Duodenal mucosa (tissue), 2 donors: ENCODE measurements around the gene SPINK4.
A peak's percentile ranks its signal among the peaks of the same experiment; 100 is the strongest.

ENCODE experiments used
- H3K27ac ChIP-seq: one replicate; pipeline ENCODE4 v1.7.0; 2013; ENCODE audit warnings: low read depth, low read length
- H3K27me3 ChIP-seq, 2 donors: one replicate each; pipeline ENCODE4 v1.7.0; 2013; ENCODE audit warnings: low read length in 2 of 2, control low read depth in 1 of 2; ENCODE audit not compliant: insufficient read depth in 2 of 2, control insufficient read depth in 1 of 2
- H3K36me3 ChIP-seq, 2 donors: one replicate each; pipeline ENCODE4 v1.7.0; 2013; ENCODE audit warnings: low read length in 2 of 2, control low read depth in 1 of 2; ENCODE audit not compliant: insufficient read depth in 2 of 2, control insufficient read depth in 1 of 2
- H3K4me1 ChIP-seq, 2 donors: one replicate each; pipeline ENCODE4 v1.7.0; 2013; ENCODE audit warnings: low read length in 2 of 2, control low read depth in 1 of 2; ENCODE audit not compliant: insufficient read depth in 2 of 2, control insufficient read depth in 1 of 2
- H3K4me3 ChIP-seq, 2 donors: one replicate each; pipeline ENCODE4 v1.7.0; 2013; ENCODE audit warnings: low read length in 2 of 2, low read depth in 1 of 2
- H3K9ac ChIP-seq, 2 donors: one replicate each; pipeline ENCODE4 v1.7.0; 2013; ENCODE audit warnings: low read length in 2 of 2, low read depth in 1 of 2
- H3K9me3 ChIP-seq, 2 donors: one replicate each; pipeline ENCODE4 v1.7.0; 2013; ENCODE audit warnings: low read length in 2 of 2, control low read depth in 1 of 2; ENCODE audit not compliant: control insufficient read depth in 1 of 2

The SPINK4 gene

GRCh38 chr9:33239921-33240320 lies at the start of gene SPINK4:
Gene SPINK4 (plus strand): TSS chr9:33240167. CDS start chr9:33240209, 42 bp downstream.
- Histone ChIP-seq H3K36me3 (no peaks in the 10 kb centered on the region), H3K27me3 (no peaks in the 10 kb centered on the region), H3K9me3 (no peaks in the 10 kb centered on the region), H3K4me3 (peak within 1 kb of the TSS; percentile 5 to 11), H3K9ac (peak within 1 kb of the TSS; percentile 18 to 22), H3K27ac (no peak within 1 kb of the TSS), H3K4me1 (peaks cover 7 to 29% of the 10 kb centered on the region in 2 donors)

- no peak overlapping the region for H3K9ac ChIP-seq
- no peak overlapping the region for H3K4me3 ChIP-seq
- no peaks in the 10 kb centered on the region for H3K9me3 ChIP-seq
- H3K27me3 ChIP-seq: no peaks in the 10 kb centered on the region
- H3K27ac ChIP-seq: no peak overlapping the region
- H3K36me3 ChIP-seq: no peaks in the 10 kb centered on the region
- peaks cover 11 to 12% of the 10 kb centered on the region in 2 donors for H3K4me1 ChIP-seq
Observed at GRCh38 chr9:33192493-33193255, 47.3 kb upstream of the SPINK4 start.

- Histone ChIP-seq H3K27me3 (no peaks in the 10 kb centered on the region), H3K9me3 (no peaks in the 10 kb centered on the region), H3K27ac (no peak overlapping the region), H3K36me3 (no peaks in the 10 kb centered on the region), H3K9ac (no peak overlapping the region), H3K4me1 (peaks cover 8 to 11% of the 10 kb centered on the region in 2 donors), H3K4me3 (no peak overlapping the region)
Observed at GRCh38 chr9:33193818-33194217, 46.1 kb upstream of the SPINK4 start.

GRCh38 chr9:33196736-33197135 lies 43.2 kb upstream of the SPINK4 start:
- no peaks in the 10 kb centered on the region for H3K36me3 ChIP-seq
- H3K9me3 ChIP-seq: no peaks in the 10 kb centered on the region
- no peaks in the 10 kb centered on the region for H3K27me3 ChIP-seq
- H3K9ac ChIP-seq: no peak overlapping the region
- H3K4me3 ChIP-seq: no peak overlapping the region
- H3K4me1 ChIP-seq: no peaks in the 10 kb centered on the region
- H3K27ac ChIP-seq: no peak overlapping the region

GRCh38 chr9:33197279-33198152 lies 42.5 kb upstream of the SPINK4 start:
- Histone ChIP-seq H3K9ac (no peak overlapping the region), H3K36me3 (no peaks in the 10 kb centered on the region), H3K4me1 (peaks cover 0 to 6% of the 10 kb centered on the region in 2 donors), H3K9me3 (no peaks in the 10 kb centered on the region), H3K27ac (no peak overlapping the region), H3K27me3 (no peaks in the 10 kb centered on the region), H3K4me3 (no peak overlapping the region)

- Histone ChIP-seq H3K36me3 (no peaks in the 10 kb centered on the region), H3K4me3 (no peak overlapping the region), H3K9me3 (no peaks in the 10 kb centered on the region), H3K4me1 (peaks cover 0 to 7% of the 10 kb centered on the region in 2 donors), H3K27ac (no peak overlapping the region), H3K9ac (no peak overlapping the region), H3K27me3 (no peaks in the 10 kb centered on the region)
Observed at GRCh38 chr9:33198165-33198564, 41.8 kb upstream of the SPINK4 start.

- Histone ChIP-seq H3K36me3 (no peaks in the 10 kb centered on the region), H3K27me3 (no peaks in the 10 kb centered on the region), H3K27ac (no peak overlapping the region), H3K9ac (no peak overlapping the region), H3K9me3 (no peaks in the 10 kb centered on the region), H3K4me1 (peaks cover 0 to 7% of the 10 kb centered on the region in 2 donors), H3K4me3 (no peak overlapping the region)
Observed at GRCh38 chr9:33202018-33202417, 37.9 kb upstream of the SPINK4 start.

- Histone ChIP-seq H3K4me3 (peak overlapping the region in 1 of 2 donors; percentile 32), H3K27ac (no peak overlapping the region), H3K36me3 (no peaks in the 10 kb centered on the region), H3K4me1 (peaks cover 0 to 7% of the 10 kb centered on the region in 2 donors), H3K9me3 (no peaks in the 10 kb centered on the region), H3K27me3 (no peaks in the 10 kb centered on the region), H3K9ac (no peak overlapping the region)
Observed at GRCh38 chr9:33202552-33203201, 37.3 kb upstream of the SPINK4 start.

GRCh38 chr9:33209394-33209793 lies 30.6 kb upstream of the SPINK4 start:
- no peaks in the 10 kb centered on the region for H3K36me3 ChIP-seq
- H3K9me3 ChIP-seq: no peaks in the 10 kb centered on the region
- peaks cover 9 to 15% of the 10 kb centered on the region in 2 donors for H3K4me1 ChIP-seq
- H3K27ac ChIP-seq: no peak overlapping the region
- H3K9ac ChIP-seq: no peak overlapping the region
- H3K4me3 ChIP-seq: no peak overlapping the region
- H3K27me3 ChIP-seq: no peaks in the 10 kb centered on the region
